AG08396 (cell line): ENCODE data around the gene IER2.
"Not testable (repeated sequence)": the region's sequence is repeated elsewhere in the genome, so short reads cannot be mapped to it uniquely, and the experiment has no call there.

Experiments used
- DNase-seq: peaks from one replicate; pipeline ENCODE4 v3.0.0; 2012; ENCODE audit warnings: low spot score, mixed read lengths

The IER2 gene

GRCh38 chr19:13138171-13138915 is 11.9 kb upstream of the IER2 start:
- DNase-seq, result no peak

GRCh38 chr19:13138916-13139198 is 11.4 kb upstream of the IER2 start:
- no peak for DNase-seq

- no peak for DNase-seq
Measured at GRCh38 chr19:13139633-13140311, 10.4 kb upstream of the IER2 start.

DNA sequence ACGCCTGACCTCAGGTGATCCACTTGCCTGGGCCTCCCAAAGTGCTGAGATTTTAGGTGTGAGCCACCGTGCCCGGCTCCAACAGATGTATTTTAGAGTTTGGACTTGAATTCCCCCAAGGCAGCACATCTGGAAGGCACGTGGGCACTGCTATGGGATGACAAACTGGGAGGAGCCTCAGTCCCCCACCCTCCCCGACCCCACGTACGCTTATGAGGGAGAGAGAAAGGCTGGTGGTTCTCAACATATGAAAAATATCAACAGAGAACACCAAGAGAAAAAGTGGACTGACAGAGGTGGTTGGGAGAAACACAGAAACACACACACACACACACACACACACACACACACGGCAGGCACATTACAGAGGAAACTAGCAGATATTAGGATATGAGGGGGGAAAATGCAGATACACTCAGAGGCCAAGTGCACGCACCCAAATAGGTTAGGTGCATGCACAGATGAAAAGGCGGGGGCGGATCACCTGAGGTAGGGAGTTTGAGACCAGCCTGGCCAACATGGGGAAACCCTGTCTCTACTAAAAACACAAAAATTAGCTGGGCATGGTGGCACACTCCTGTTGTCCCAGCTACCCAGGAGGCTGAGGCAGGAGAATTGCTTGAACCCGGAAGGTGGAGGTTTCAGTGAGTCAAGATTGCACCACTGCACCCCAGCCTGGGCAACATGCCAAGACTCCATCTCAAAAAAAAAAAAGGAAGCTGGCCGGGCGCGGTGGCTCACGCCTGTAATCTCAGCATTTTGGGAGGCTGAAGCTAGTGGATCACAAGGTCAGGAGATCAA is 3.2 kb upstream of the IER2 start:
- no peak for DNase-seq

- DNase-seq, result not testable (repeated sequence)
Measured at GRCh38 chr19:13149173-13149627, 1.0 kb upstream of the IER2 start.

- no peak for DNase-seq
Measured at GRCh38 chr19:13149628-13150186, 504 bp upstream of the IER2 start.

- no peak for DNase-seq
Measured at GRCh38 chr19:13150931-13151604, 857 bp downstream of the IER2 start.

- DNase-seq, result peak; percentile 97
Measured at GRCh38 chr19:13151605-13152355, 1.6 kb downstream of the IER2 start.

- DNase-seq, result no peak
Measured at GRCh38 chr19:13152356-13152973, 2.3 kb downstream of the IER2 start.

DNA sequence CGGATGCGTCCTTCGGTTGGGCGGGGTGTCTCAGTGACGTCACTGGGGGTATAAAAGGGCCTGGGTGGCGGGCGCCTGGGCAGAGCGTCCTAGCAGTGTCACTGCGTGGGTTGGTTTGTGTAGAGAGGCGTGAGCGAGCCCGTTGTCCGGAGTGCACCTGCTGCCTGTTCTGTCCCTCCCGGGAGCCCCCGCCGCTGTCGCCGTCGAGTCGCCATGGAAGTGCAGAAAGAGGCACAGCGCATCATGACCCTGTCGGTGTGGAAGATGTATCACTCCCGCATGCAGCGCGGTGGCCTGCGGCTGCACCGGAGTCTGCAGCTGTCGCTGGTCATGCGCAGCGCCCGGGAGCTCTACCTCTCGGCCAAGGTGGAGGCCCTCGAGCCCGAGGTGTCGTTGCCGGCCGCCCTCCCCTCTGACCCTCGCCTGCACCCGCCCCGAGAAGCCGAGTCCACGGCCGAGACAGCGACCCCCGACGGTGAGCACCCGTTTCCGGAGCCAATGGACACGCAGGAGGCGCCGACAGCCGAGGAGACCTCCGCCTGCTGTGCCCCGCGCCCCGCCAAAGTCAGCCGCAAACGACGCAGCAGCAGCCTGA is 2.9 kb downstream of the IER2 start:
- peak; percentile 96 for DNase-seq

DNA sequence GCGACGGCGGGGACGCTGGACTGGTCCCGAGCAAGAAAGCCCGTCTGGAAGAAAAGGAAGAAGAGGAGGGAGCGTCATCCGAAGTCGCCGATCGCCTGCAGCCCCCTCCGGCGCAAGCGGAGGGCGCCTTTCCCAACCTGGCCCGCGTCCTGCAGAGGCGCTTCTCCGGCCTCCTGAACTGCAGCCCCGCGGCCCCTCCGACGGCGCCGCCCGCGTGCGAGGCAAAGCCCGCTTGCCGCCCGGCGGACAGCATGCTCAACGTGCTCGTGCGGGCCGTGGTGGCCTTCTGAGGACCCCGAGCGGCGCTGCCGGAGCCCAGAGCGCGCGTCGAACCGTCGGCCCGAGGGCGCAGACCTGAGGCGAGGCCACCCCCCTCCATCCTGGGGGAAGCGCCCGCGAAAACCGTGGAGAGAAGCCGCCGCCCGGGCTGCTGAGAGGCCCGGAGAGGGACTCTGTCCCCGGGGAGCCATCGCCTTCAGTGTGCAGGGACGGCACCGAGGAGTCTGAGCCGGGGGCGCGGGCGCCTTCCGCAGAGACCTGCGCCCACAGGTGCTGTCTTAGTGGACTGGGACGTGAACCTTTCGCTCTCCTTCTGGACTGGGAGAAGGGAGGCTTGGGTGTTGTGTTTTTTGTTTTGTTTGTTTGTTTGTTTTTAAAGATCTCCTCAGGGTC is 3.5 kb downstream of the IER2 start:
- peak; percentile 33 for DNase-seq

- peak; percentile 86 for DNase-seq
Measured at GRCh38 chr19:13154241-13154778, 4.1 kb downstream of the IER2 start.

DNA sequence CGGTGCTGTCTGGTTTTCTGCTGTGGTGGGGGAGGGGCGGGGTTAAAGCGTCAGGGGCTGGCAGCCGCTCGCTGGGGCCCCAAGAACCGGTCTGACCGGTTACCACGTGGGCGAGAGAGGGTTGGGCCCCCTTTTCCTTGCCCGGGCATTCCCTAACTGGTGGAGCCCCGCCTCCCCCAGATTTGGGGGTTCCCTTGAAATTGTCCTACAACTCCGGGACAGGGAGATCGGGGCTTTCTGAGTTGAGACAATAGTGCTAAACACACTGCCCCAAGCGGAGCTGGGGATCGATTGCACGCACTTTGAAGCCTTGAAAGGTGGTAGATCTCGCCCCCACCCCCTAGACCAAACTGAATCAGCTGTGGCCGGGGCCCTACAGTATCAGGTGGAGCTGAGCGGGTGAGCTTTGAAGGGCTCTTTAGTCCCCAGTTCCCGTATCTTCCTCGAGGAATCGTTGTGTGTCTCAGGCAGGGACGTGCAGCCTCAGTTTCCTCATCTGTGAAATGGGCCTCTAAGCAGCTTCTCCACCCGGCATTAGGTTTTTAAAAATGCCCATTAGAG is 4.8 kb downstream of the IER2 start:
- DNase-seq, result peak; percentile 63

DNA sequence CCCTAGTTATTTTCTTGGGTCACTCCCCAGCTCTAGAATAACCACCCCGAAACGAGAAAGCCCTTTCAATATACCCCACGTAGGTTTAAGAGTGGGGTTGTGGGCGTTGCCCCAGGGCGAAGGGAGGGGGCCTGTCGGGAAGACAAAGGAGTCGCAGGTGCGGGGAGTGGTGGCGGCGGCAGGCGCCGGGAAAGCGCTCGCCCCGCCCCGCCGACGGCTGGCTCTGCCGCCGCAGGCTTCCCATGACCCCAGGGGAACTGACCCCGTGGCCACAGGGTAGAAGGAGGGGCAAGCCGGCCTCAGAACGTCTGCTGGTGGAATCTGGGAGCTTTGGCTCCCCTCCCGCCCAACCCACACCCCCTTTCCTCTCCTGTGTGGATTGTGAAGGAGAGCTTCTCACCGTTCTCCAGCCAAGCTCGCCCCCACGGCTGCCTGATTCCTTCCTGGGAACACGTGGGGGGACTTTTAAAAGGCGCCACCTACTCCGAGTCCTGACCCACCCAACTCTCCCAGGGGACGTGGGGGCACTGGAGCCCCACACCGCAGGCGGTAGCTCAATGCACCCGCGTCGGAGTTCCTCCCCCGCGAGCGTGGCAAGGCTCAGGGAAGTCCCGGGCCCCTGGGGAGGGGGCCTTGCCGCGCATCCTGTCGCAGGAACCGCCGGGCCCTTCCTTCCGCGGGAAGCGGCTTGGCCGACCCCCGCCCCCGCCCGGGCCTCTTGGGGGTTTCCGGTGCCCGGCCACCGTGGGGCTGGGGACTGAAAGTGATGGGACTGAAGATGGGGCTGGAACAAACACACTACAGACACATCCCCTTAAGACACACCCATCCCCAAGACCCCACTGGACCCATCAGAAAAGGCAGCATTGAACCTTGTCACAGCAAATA is 5.5 kb downstream of the IER2 start:
- DNase-seq, result peak; percentile 73

DNA sequence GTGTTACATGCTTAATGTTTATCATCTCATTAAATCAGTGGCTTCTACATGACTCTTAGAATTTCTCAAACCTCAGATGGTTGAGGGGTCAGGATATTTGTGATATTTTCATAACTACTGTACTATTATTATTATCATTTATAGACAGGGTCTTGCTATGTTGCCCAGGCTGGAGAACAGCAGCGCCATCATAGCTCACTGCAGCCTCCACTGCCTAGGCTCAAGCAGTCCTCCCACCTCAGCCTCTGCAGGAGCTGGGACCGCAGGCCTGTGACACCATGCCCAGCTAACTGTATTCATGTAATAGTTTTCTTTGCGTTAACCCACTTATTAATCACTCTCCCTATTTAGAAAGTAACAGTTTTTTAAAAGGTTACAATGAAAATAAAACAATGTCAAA is 9.5 kb downstream of the IER2 start:
- no peak for DNase-seq

DNA sequence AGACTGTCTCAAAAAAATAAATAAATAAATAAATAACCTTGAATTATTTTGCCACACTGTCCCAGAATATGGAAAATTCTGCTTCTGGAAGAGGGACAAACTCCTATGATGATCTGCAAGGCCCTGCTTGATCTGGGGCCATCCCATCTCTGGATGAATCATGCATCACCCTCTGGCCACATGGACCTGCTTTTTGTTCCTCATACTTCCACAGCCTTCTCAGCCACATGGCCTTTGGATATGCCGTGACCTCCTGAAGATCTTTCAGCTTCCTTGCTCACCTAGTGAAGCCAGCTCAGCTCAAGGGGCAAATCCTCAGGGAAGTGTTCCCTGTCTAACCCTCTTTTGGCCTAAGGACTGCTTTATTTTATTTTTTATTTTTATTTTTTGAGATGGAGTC is 10.3 kb downstream of the IER2 start:
- peak; percentile 49 for DNase-seq

DNA sequence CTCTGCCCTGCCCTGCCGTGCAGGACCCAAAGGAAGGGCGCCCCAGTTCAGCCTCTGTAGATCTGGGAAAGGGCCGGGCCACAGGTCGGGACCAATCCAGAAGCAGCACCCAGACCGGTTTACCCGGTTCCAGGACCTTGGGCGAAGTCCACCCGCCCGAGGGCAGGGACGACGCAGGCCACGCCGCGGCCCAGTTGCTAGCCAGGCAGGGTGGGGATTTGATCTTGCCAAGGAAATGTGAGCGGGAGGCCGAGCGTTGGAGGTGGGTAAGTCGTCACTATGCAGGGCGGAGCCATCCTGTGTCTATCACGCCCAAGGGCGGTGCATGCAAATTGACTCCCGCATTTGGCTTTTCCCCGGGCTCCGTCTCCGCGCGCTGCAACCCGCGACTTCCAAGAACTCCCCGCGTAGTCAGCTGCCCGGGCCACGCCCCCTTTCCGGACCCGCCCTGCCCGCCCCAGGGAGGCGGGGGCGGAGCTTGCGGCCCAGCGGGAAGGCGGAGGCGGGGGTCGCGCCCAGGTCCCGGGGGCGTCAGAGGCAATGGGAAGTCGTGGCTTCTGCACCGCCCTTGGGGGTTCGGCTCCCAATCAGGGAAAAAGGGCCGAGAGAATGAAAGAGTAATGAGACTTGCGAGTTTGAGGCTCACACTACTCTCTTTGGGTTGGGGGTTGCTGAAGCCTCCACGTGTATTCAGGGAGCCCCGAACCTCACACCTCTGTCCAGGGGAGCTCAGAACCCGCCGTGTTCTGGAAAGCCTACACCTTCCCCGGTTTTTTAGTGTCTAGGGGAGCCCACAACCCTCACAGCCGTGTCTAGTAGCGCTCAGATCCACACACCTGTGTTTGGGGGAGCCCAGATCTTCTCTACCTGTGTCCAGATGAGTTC is 12.8 kb downstream of the IER2 start:
- DNase-seq, result peak; percentile 91
